ENCODE results near the gene SGPP2.

- TF ChIP-seq POLR2AphosphoS5 (IDR thresholded peaks at IDR 0.05; ENCODE audit: low read depth, low read length) (no peak), POLR2A (IDR thresholded peaks at IDR 0.05; ENCODE audit: low read depth, low read length) (no peak), TAF1 (IDR thresholded peaks at IDR 0.05; ENCODE audit: low read depth, low read length) (no peak), POU2F2 (IDR thresholded peaks at IDR 0.05; ENCODE audit: low read depth, low read length) (no peak)
These were observed 22.8 kb downstream of the SGPP2 start for GRCh38 chr2:222447131-222447530.

All from GM12891 (cell line).